ENCODE measurements around the gene CCM2.
A peak's percentile ranks its signal among the peaks of the same experiment; 100 is the strongest.

Gene CCM2

GRCh38 chr7:45069444-45070253 lies 69.6 kb downstream of the CCM2 start:
- DNase-seq, result no peak

GRCh38 chr7:45070254-45070642 lies 70.2 kb downstream of the CCM2 start:
- DNase-seq, result no peak

- no peak for DNase-seq
These were observed 71.5 kb downstream of the CCM2 start for GRCh38 chr7:45071528-45071927.

- DNase-seq, result peak in 1 of 2 experiments; percentile 19
These were observed 72.4 kb downstream of the CCM2 start for GRCh38 chr7:45072131-45073030.

GRCh38 chr7:45073031-45073785 lies 73.2 kb downstream of the CCM2 start:
- DNase-seq, result no peak

- no peak for DNase-seq
These were observed 74.0 kb downstream of the CCM2 start for GRCh38 chr7:45073786-45074527.

GRCh38 chr7:45074528-45075354 lies 74.7 kb downstream of the CCM2 start:
- DNase-seq, result no peak

- no peak for DNase-seq
These were observed 75.3 kb downstream of the CCM2 start for GRCh38 chr7:45075355-45075644.

GRCh38 chr7:45075871-45076796 lies 76.1 kb downstream of the CCM2 start:
- DNase-seq, result no peak

GRCh38 chr7:45076946-45077345 lies 76.9 kb downstream of the CCM2 start:
- DNase-seq, result no peak

- no peak for DNase-seq
These were observed 77.6 kb downstream of the CCM2 start for GRCh38 chr7:45077579-45077978.

- no peak for DNase-seq
These were observed 78.2 kb downstream of the CCM2 start for GRCh38 chr7:45078125-45078681.

GRCh38 chr7:45080265-45080957 lies 80.4 kb downstream of the CCM2 start:
- DNase-seq, result no peak

- no peak for DNase-seq
These were observed 81.1 kb downstream of the CCM2 start for GRCh38 chr7:45080958-45081669.

- no peak for DNase-seq
These were observed 81.6 kb downstream of the CCM2 start for GRCh38 chr7:45081670-45081974.

GRCh38 chr7:45082031-45082830 lies 82.2 kb downstream of the CCM2 start:
- DNase-seq, result no peak

GRCh38 chr7:45082831-45083331 lies 82.9 kb downstream of the CCM2 start:
- no peak for DNase-seq

- DNase-seq, result no peak
These were observed 84.3 kb downstream of the CCM2 start for GRCh38 chr7:45084336-45084735.

All from NCI-H526 (cell line).